GM12892 (cell line): ENCODE data around the gene SLC35B2.

Source experiments
- POLR2A ChIP-seq: IDR thresholded peaks from 2 replicates; pipeline ENCODE4 v1.6.1; 2011; ENCODE audit warnings: low read depth, low read length, control low read depth
- POLR2AphosphoS5 ChIP-seq: IDR thresholded peaks from 2 replicates; pipeline ENCODE4 v1.6.1; 2011; ENCODE audit warnings: low read depth, low read length, control low read depth
- TAF1 ChIP-seq: IDR thresholded peaks from 2 replicates; pipeline ENCODE4 v1.6.1; 2011; ENCODE audit warnings: low read depth, mild to moderate bottlenecking, control low read depth, low read length, borderline replicate concordance

GRCh38 chr6:44228836-44229235 lies 28.5 kb downstream of the SLC35B2 start:
- TF ChIP-seq POLR2AphosphoS5: no peak
- TF ChIP-seq TAF1: no peak
- no peak for TF ChIP-seq POLR2A
